GM12873 (cell line): Measurements from ENCODE around the gene GOT2.

ENCODE experiments used
- TF ChIP-seq, protein P1 (sequence below): IDR thresholded peaks from 2 replicates; pipeline ENCODE4 v1.5.1; 2012; ENCODE audit warnings: low read depth, mild to moderate bottlenecking, moderate library complexity, low read length, control low read depth; ENCODE audit not compliant: insufficient read depth; ENCODE audit errors: missing control alignments

Gene GOT2

DNA sequence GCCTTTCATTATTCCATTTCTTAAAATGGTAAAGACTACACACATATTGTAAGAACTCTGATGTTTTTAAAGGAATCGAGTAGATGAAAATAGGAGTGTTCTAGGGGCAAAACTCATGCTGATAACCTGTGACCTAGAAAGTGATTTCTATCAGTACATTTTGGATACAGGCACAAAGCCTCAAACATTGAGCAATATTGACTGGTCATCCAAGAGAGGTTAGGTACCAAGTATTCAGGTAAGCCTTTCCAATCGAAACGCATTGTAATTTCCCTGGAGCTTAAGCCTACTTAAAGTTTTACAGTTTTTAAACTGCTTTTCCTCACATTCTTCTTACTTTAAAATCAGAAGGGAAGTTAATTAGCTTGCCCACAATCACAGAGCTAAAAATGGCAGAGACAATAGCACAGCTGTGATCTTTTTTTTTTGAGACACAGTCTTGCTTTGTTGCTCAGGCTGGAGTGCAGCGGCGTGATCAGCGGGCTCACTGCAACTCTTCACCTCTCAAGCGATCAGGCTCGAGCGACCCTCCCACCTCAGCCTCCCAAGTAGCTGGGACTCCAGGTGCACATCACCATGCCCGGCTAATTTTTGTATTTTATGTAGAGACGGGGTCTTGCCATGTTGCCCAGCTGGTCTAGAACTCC is 3.3 kb downstream of the GOT2 start:
- TF ChIP-seq, protein P1, sequence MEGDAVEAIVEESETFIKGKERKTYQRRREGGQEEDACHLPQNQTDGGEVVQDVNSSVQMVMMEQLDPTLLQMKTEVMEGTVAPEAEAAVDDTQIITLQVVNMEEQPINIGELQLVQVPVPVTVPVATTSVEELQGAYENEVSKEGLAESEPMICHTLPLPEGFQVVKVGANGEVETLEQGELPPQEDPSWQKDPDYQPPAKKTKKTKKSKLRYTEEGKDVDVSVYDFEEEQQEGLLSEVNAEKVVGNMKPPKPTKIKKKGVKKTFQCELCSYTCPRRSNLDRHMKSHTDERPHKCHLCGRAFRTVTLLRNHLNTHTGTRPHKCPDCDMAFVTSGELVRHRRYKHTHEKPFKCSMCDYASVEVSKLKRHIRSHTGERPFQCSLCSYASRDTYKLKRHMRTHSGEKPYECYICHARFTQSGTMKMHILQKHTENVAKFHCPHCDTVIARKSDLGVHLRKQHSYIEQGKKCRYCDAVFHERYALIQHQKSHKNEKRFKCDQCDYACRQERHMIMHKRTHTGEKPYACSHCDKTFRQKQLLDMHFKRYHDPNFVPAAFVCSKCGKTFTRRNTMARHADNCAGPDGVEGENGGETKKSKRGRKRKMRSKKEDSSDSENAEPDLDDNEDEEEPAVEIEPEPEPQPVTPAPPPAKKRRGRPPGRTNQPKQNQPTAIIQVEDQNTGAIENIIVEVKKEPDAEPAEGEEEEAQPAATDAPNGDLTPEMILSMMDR: no peak

- TF ChIP-seq, protein P1: no peak
Observed at GRCh38 chr16:58727796-58728568, 6.1 kb downstream of the GOT2 start.

DNA sequence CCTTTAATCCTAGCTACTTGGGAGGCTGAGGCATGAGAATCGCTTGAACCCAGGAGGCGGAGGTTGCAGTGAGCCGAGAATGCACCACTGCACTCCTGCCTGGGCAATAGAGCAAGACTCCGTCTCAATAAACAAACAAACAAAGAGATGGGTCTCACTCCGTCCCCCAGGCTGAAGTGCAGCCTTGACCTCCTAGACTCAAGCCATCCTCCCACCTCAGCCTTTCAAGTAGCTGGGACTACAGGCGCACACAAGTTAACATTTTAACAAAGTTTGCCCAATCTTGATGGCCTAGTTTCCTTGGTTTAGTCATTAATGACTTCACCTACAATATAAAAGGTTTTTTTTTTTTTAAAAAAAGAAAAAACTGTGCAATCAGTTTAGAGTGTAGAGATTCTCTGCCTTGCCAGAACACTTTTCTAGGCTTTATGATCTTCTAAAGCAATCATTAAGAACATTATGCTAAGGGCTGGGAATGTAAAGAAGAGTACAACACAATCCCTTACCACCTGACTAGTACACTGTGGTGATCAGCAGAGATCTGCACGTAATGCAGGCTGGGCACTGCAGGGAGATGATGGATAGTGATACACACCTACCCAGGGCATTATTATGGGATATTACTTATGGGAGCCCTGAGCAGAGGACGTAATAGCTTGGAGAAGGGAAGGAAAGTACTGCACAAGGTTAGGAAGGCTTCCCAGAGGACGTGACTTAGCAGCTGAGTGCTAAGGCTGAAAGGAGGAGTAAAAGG is 6.9 kb downstream of the GOT2 start:
- TF ChIP-seq, protein P1: no peak

DNA sequence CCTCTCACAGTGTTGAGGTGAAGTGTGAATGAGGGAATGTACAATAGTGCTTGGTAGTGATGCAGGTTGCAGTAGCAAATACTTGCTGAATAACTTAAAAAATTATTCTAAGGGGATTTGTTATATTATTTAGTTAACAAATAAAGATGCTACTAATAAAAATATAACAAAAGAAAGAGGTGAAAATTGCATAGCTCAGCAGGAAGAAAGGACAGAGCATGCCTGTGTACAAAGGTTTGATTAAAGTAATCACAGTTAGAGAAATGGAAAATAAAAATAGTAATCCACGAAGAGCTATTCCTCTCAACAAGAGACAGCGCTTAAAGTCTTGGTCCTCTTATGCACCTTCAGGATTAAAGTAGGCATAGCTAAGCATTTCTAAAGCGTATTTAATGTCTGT is 11.0 kb downstream of the GOT2 start:
- TF ChIP-seq, protein P1: no peak

- TF ChIP-seq, protein P1: no peak
Observed at GRCh38 chr16:58717994-58718393, 16.1 kb downstream of the GOT2 start.

DNA sequence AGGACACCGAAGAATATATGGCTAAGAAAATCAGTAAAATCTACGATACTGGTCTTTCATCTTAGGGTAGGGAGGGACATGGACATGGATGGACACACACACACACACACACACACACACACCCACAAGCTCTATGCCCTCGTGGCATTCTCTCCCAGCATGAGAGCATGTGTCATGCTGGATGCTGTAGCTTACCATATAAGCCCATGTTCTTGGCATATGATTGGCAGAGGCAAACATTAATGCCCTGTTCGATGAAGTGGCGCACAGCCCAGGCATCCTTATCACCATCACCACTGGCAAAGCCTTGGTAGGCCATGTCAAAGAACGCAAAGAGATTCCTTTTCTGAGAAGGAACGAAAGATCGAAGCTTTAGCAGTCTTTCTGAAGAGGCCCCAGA is 17.6 kb downstream of the GOT2 start:
- TF ChIP-seq, protein P1: no peak

DNA sequence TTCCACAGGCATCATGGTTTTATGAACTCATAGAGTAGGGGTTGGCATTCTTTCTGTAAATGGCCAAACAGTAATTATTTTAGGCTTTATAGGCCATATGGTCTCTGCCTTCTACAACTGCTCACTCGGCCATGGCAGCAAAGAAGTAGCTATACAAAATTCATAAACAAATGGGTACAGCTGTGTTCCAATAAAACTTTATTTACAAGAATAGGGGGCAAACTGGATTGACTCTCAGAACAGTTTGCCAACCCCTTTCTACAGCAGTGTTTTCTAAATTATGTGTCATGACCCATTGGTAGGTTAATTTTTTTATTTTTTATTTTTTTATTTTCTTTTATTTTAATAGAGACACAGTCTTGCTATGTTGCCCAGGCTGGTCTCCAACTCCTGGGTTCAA is 20.4 kb downstream of the GOT2 start:
- TF ChIP-seq, protein P1: no peak
